PC-9 (cell line): ENCODE measurements around the gene NCKIPSD. TPM values are rescaled to one million over a fixed set of nuclear protein-coding genes. Genes with fewer than 3 reads are reported as not detected.

Experiments
- BruUV-seq: library from RNA; stranded (reverse); fragments of 400-500 nt; replicated peaks from 2 replicates; lab custom pipeline; 2021; lab: Mats Ljungman, UMichigan
- CTCF ChIA-PET: fragments of 300-600 bp; sonication (Branson Sonifier 250); formaldehyde crosslinking; loops from one replicate; lab custom pipeline; 2022; ENCODE audit warnings: antibody characterized with exemption; lab: Charles Lee
- POLR2A ChIA-PET: fragments of 300-600 bp; sonication (Branson Sonifier 250); formaldehyde crosslinking; loops from one replicate; lab custom pipeline; 2022; ENCODE audit warnings: antibody characterized with exemption; ENCODE audit not compliant: unreplicated experiment; lab: Charles Lee
- DNase-seq, 2 experiments: peaks; one replicate each; pipeline versions ENCODE4 v3.0.0 to v3.0.0-alpha.2; 2015 to 2022; ENCODE audit warnings: mixed read lengths in 1 of 2
- H2AFZ ChIP-seq: fragments of 200-600 bp; sonication (generic); 2 replicates; pipeline ENCODE4 v1.8.1; 2017; ENCODE audit warnings: antibody characterized with exemption
- H3F3A ChIP-seq: fragments of 200-600 bp; sonication (generic); 2 replicates; pipeline ENCODE4 v1.8.1; 2017; ENCODE audit warnings: antibody characterized with exemption, mild to moderate bottlenecking, low read depth; ENCODE audit not compliant: insufficient read depth
- H3K27ac ChIP-seq: fragments of 200-600 bp; sonication (generic); 2 replicates; pipeline ENCODE4 v1.6.1; 2016; ENCODE audit warnings: mixed run types
- H3K27me3 ChIP-seq: fragments of 200-600 bp; sonication (generic); 2 replicates; pipeline ENCODE4 v1.6.1; 2016; ENCODE audit warnings: low read depth, mixed run types; ENCODE audit not compliant: insufficient read depth
- H3K36me3 ChIP-seq: fragments of 200-600 bp; sonication (generic); 2 replicates; pipeline ENCODE4 v1.6.1; 2016; ENCODE audit warnings: low read depth, mixed run types
- H3K4me1 ChIP-seq: fragments of 200-600 bp; sonication (generic); replicated peaks from 2 replicates; pipeline ENCODE4 v1.6.1; 2016; ENCODE audit warnings: mixed run types; ENCODE audit not compliant: insufficient read depth
- H3K4me2 ChIP-seq: fragments of 200-600 bp; sonication (generic); 2 replicates; pipeline ENCODE4 v1.6.1; 2017; ENCODE audit warnings: mixed run types
- H3K4me3 ChIP-seq: fragments of 200-600 bp; sonication (generic); 2 replicates; pipeline ENCODE4 v1.6.1; 2016; ENCODE audit warnings: mixed run types
- H3K79me2 ChIP-seq: fragments of 200-600 bp; sonication (generic); 2 replicates; pipeline ENCODE4 v1.6.1; 2017; ENCODE audit warnings: low read depth, mixed run types
- H3K9me2 ChIP-seq: fragments of 200-600 bp; sonication (generic); 2 replicates; pipeline ENCODE4 v1.8.1; 2017; ENCODE audit warnings: mild to moderate bottlenecking; ENCODE audit not compliant: insufficient read depth
- H3K9me3 ChIP-seq: fragments of 200-600 bp; sonication (generic); 2 replicates; pipeline ENCODE4 v1.8.1; 2016; ENCODE audit warnings: low read depth; ENCODE audit not compliant: insufficient read depth
- H4K20me1 ChIP-seq: fragments of 200-600 bp; sonication (generic); 2 replicates; pipeline ENCODE4 v1.8.1; 2017; ENCODE audit not compliant: insufficient read depth
- EZH2 ChIP-seq: fragments of 200-600 bp; sonication (generic); IDR thresholded peaks from 2 replicates; pipeline ENCODE4 v1.8.0; 2017; ENCODE audit warnings: antibody characterized with exemption, low read depth
- intact Hi-C: fragments of 100-400 bp; cut with micrococcal nuclease; formaldehyde crosslinking; loops from one replicate; pipeline ENCODE4 v1.10.0; 2022; ENCODE audit not compliant: unreplicated experiment
- total RNA-seq: library from RNA; stranded (reverse); gene quantifications from 2 replicates; pipeline ENCODE4 v1.2.3, GENCODE V29; 2021
- TF ChIP-seq, protein P1 (sequence below): fragments of 200-600 bp; sonication (generic); conservative IDR thresholded peaks from 2 replicates; pipeline ENCODE4 v1.6.1; 2017; ENCODE audit warnings: mixed run types, antibody characterized with exemption, mild to moderate bottlenecking, moderate library complexity

Gene NCKIPSD
- total RNA-seq, 1 experiment from 2014 or later = 53.3 TPM

GRCh38 chr3:48707157-48707556 is 21.4 kb upstream of the NCKIPSD start:
- H3K9me3 ChIP-seq = no peaks in the 10 kb centered on the region
- no peak overlapping the region for H3K4me2 ChIP-seq
- peaks cover 93% of the 10 kb centered on the region for H3K79me2 ChIP-seq
- DNase-seq = no peak
- peaks cover 83% of the 10 kb centered on the region for H4K20me1 ChIP-seq
- TF ChIP-seq, protein P1, sequence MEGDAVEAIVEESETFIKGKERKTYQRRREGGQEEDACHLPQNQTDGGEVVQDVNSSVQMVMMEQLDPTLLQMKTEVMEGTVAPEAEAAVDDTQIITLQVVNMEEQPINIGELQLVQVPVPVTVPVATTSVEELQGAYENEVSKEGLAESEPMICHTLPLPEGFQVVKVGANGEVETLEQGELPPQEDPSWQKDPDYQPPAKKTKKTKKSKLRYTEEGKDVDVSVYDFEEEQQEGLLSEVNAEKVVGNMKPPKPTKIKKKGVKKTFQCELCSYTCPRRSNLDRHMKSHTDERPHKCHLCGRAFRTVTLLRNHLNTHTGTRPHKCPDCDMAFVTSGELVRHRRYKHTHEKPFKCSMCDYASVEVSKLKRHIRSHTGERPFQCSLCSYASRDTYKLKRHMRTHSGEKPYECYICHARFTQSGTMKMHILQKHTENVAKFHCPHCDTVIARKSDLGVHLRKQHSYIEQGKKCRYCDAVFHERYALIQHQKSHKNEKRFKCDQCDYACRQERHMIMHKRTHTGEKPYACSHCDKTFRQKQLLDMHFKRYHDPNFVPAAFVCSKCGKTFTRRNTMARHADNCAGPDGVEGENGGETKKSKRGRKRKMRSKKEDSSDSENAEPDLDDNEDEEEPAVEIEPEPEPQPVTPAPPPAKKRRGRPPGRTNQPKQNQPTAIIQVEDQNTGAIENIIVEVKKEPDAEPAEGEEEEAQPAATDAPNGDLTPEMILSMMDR = no peak
- TF ChIP-seq EZH2 = no peak
- no peaks in the 10 kb centered on the region for H3K9me2 ChIP-seq
- no peaks in the 10 kb centered on the region for H3K4me1 ChIP-seq
- intact Hi-C loops = no loop called here
- no peak overlapping the region for H2AFZ ChIP-seq
- no peaks in the 10 kb centered on the region for H3K27me3 ChIP-seq
- no peak overlapping the region for H3K4me3 ChIP-seq
- H3F3A ChIP-seq = peaks cover 6% of the 10 kb centered on the region; the same call in 1 of the 2 replicates
- BruUV-seq = no TSS peak
- CTCF ChIA-PET = no interaction called here
- POLR2A ChIA-PET = no interaction called here
- H3K36me3 ChIP-seq = peaks cover 9% of the 10 kb centered on the region
- no peak overlapping the region for H3K27ac ChIP-seq

DNA sequence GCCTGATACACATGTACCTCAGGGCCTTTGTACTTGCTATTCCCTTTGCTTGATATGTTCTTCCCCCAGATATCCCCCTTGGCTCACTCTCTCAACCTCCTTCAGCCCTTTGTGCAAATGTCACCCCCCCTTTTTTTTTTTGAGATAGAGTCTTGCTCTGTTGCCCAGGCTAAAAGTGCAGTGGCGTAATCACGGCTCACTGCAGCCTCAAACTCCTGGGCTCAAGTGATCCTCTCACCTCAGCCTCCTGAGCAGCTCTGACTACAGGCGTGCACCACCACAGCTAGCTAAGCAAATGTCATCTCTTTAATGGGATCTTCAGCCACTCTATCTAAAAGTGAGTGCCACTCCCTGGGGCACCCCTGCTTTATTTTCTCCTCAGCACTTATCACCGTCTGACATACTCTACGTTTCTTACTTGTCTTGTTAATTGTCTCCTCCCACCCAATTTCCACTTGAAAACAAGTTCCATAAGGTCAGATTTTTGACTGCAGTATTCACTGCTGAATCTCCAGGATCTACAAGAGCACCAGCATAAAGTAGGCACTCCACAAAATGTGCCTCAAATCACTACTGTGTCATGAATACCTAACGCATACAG is 16.7 kb upstream of the NCKIPSD start:
- BruUV-seq = no TSS peak
- Histone ChIP-seq H3K27ac (no peak overlapping the region), H2AFZ (no peak overlapping the region), H3K79me2 (peaks cover 96% of the 10 kb centered on the region), H3K27me3 (no peaks in the 10 kb centered on the region), H3K4me3 (no peak overlapping the region), H3K9me2 (no peaks in the 10 kb centered on the region), H3K4me2 (no peak overlapping the region), H3K36me3 (no peaks in the 10 kb centered on the region; the same call in none of the 2 replicates), H3K9me3 (no peaks in the 10 kb centered on the region), H3F3A (peaks cover 14% of the 10 kb centered on the region; the same call in 1 of the 2 replicates), H3K4me1 (no peaks in the 10 kb centered on the region), H4K20me1 (peaks cover 89% of the 10 kb centered on the region)
- ChIA-PET POLR2A (no interaction called here), CTCF (no interaction called here)
- intact Hi-C loops = no loop called here
- DNase-seq = no peak
- TF ChIP-seq, protein P1 = no peak
- TF ChIP-seq EZH2 = no peak

DNA sequence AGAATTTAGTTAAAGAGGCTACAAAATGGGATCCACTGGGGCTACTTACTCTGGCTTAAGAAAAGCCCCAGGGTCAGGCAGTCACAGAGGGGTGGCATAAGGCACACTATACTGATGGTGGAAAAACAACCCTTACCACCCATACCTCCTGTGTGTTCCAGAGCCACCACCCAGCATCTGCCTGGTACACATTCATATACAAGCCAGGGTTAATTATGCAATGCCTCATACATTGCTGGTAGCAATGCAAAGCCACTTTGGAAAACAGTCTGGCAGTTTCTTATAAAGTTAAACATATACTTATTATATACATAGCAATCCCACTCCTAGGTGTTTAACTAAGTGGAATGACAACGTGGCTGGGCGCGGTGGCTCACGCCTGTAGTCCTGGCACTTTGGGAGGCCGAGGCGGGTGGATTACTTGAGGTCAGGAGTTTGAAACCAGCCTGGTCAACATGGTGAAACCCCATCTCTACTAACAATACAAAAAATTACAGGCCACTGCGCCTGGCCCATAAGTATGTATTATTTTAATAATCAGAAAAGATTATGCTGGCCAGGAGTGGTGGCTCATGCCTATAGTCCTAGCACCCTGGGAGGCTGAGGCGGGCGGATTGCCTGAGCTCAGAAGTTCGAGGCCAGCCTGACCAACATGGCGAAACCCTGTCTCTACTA is 15.2 kb upstream of the NCKIPSD start:
- Histone ChIP-seq H2AFZ (no peak overlapping the region), H3K79me2 (peaks cover 93% of the 10 kb centered on the region), H3K27ac (no peak overlapping the region), H3K4me1 (no peaks in the 10 kb centered on the region), H3K9me2 (no peaks in the 10 kb centered on the region), H3K27me3 (no peaks in the 10 kb centered on the region), H4K20me1 (peaks cover 90% of the 10 kb centered on the region), H3K4me3 (no peak overlapping the region), H3F3A (peaks cover 26% of the 10 kb centered on the region; the same call in 1 of the 2 replicates), H3K36me3 (no peaks in the 10 kb centered on the region; the same call in none of the 2 replicates), H3K4me2 (no peak overlapping the region), H3K9me3 (no peaks in the 10 kb centered on the region)
- ChIA-PET POLR2A (no interaction called here), CTCF (no interaction called here)
- TF ChIP-seq, protein P1 = no peak
- TF ChIP-seq EZH2 = no peak
- no peak for DNase-seq
- no TSS peak for BruUV-seq
- intact Hi-C loops = no loop called here
